ENCODE results near the gene KCNK7.

- TF ChIP-seq CTCF (conservative IDR thresholded peaks at IDR 0.05 in 1 of 2, IDR thresholded peaks at IDR 0.05 in 1 of 2; ENCODE audit: extremely low read depth in 1 of 2, insufficient read depth in 1 of 2, low read depth in 1 of 2, low read length in 2 of 2) (no peak), EZH2 (IDR thresholded peaks at IDR 0.05; ENCODE audit: borderline replicate concordance, low read length) (no peak)
These were observed 46.5 kb downstream of the KCNK7 start for GRCh38 chr11:65549096-65549495.

Data from mammary epithelial cell (primary cell).